GM12878 (cell line): ENCODE results near the gene UTP4. TPM values are rescaled to one million over a fixed set of nuclear protein-coding genes. Genes with fewer than 3 reads are reported as not detected.

Experiments used
- ASH2L ChIP-seq: fragments of 300-600, 200-600 bp; sonication (generic); IDR thresholded peaks from 2 replicates; pipeline ENCODE4 v1.6.1; 2017; ENCODE audit warnings: low read depth, mild to moderate bottlenecking, borderline replicate concordance
- ESRRA ChIP-seq: IDR thresholded peaks from 2 replicates; pipeline ENCODE4 v1.6.1; 2012; ENCODE audit warnings: mild to moderate bottlenecking, low read length, improper control_type of control experiment
- MYB ChIP-seq: fragments of 150-350 bp; IDR thresholded peaks from 2 replicates; pipeline ENCODE4 v1.6.1; 2014; ENCODE audit warnings: mild to moderate bottlenecking, low read depth, low read length, borderline replicate concordance
- NFYB ChIP-seq: IDR thresholded peaks from 2 replicates; pipeline ENCODE4 v1.6.1; 2011; ENCODE audit warnings: low read depth, mild to moderate bottlenecking, low read length, improper control_type of control experiment, moderate library complexity; ENCODE audit not compliant: insufficient read depth
- POLR2A ChIP-seq: IDR thresholded peaks from 2 replicates; pipeline ENCODE4 v1.6.1; 2011; ENCODE audit warnings: low read depth, mild to moderate bottlenecking, low read length
- SPI1 ChIP-seq: IDR thresholded peaks from 2 replicates; pipeline ENCODE4 v1.6.1; 2011; ENCODE audit warnings: low read depth, mild to moderate bottlenecking, low read length, moderate library complexity, borderline replicate concordance; ENCODE audit not compliant: insufficient read depth
- polyA plus RNA-seq, 11 experiments: library from polyadenylated mRNA; depleted of rRNA in 4 of 11; unstranded in 6 of 11; stranded (reverse) in 5 of 11; fragments of >200 nt; fragmentation: Nextera tagmentation in 4 of 11; fragmentation: Illumina TruSeq in 1 of 11; extraction: Ambion mirVana in 4 of 11; extraction: Trizol in 1 of 11; gene quantifications; 1 replicate in 1 of 11; 2 replicates in 10 of 11; pipeline versions ENCODE4 v1.2.1 to v1.2.3, GENCODE V29; 2011 to 2016; ENCODE audit warnings: inconsistent platforms in 2 of 11, missing spikeins in 2 of 11, low read depth in 1 of 11
- total RNA-seq, 4 experiments: library from RNA; depleted of rRNA in 3 of 4; stranded (reverse); fragments of >200 nt in 3 of 4; fragmentation: Illumina TruSeq in 1 of 4; extraction: Trizol in 1 of 4; gene quantifications; 2 replicates each; pipeline versions ENCODE4 v1.2.1 to v1.2.3, GENCODE V29; 2013 to 2021
- TF ChIP-seq, protein P1 (sequence below): fragments of 450-650 bp; IDR thresholded peaks from 2 replicates; pipeline ENCODE4 v1.6.1; 2016; ENCODE audit warnings: mild to moderate bottlenecking
- TF ChIP-seq, protein P2 (sequence below): fragments of 450-650 bp; IDR thresholded peaks from 2 replicates; pipeline ENCODE4 v1.6.1; 2017; ENCODE audit warnings: mild to moderate bottlenecking, low read depth, inconsistent platforms; ENCODE audit not compliant: poor library complexity, severe bottlenecking
- TF ChIP-seq, protein P3 (sequence below): fragments of 450-650 bp; IDR thresholded peaks from 2 replicates; pipeline ENCODE4 v1.6.1; 2016; ENCODE audit warnings: mild to moderate bottlenecking
- TF ChIP-seq, protein P4 (sequence below): IDR thresholded peaks from 2 replicates; pipeline ENCODE4 v1.6.1; 2011; ENCODE audit warnings: low read depth, mild to moderate bottlenecking, low read length, moderate library complexity, borderline replicate concordance; ENCODE audit errors: extremely low read depth

The UTP4 gene
- total and polyA plus RNA-seq, 10 of the 15 experiments (the other 5 are each of a cell fraction or from before 2014, with no cell fraction given) = 32.5 to 131 (median 84.0) TPM

DNA sequence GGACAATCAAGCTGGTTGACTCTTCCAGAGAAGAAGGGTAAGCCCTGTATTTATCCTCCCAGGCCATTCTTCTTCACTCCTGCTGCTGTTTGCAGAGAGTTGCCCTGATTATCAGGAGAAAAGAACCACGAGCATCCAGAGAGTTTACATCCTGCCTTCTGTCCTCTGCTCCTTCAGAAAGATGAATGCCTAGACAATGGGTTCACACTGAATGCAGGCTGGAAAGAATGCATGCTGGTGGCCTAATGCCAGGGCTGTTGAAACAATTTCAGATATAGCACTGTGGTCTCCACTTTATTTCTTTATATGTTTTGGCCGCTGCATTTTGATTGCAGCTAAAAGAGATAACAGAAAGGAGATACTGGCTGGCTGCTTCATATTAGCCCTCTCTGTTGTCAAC lies 48.2 kb upstream of the UTP4 start (continued):
- TF ChIP-seq, protein P1, sequence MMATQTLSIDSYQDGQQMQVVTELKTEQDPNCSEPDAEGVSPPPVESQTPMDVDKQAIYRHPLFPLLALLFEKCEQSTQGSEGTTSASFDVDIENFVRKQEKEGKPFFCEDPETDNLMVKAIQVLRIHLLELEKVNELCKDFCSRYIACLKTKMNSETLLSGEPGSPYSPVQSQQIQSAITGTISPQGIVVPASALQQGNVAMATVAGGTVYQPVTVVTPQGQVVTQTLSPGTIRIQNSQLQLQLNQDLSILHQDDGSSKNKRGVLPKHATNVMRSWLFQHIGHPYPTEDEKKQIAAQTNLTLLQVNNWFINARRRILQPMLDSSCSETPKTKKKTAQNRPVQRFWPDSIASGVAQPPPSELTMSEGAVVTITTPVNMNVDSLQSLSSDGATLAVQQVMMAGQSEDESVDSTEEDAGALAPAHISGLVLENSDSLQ = no peak
- TF ChIP-seq NFYB (no peak), MYB (no peak), ASH2L (no peak), ESRRA (no peak), POLR2A (no peak), SPI1 (no peak)
- TF ChIP-seq, protein P2, sequence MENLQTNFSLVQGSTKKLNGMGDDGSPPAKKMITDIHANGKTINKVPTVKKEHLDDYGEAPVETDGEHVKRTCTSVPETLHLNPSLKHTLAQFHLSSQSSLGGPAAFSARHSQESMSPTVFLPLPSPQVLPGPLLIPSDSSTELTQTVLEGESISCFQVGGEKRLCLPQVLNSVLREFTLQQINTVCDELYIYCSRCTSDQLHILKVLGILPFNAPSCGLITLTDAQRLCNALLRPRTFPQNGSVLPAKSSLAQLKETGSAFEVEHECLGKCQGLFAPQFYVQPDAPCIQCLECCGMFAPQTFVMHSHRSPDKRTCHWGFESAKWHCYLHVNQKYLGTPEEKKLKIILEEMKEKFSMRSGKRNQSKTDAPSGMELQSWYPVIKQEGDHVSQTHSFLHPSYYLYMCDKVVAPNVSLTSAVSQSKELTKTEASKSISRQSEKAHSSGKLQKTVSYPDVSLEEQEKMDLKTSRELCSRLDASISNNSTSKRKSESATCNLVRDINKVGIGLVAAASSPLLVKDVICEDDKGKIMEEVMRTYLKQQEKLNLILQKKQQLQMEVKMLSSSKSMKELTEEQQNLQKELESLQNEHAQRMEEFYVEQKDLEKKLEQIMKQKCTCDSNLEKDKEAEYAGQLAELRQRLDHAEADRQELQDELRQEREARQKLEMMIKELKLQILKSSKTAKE = no peak
- TF ChIP-seq, protein P3, sequence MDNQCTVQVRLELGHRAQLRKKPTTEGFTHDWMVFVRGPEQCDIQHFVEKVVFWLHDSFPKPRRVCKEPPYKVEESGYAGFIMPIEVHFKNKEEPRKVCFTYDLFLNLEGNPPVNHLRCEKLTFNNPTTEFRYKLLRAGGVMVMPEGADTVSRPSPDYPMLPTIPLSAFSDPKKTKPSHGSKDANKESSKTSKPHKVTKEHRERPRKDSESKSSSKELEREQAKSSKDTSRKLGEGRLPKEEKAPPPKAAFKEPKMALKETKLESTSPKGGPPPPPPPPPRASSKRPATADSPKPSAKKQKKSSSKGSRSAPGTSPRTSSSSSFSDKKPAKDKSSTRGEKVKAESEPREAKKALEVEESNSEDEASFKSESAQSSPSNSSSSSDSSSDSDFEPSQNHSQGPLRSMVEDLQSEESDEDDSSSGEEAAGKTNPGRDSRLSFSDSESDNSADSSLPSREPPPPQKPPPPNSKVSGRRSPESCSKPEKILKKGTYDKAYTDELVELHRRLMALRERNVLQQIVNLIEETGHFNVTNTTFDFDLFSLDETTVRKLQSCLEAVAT = no peak
- TF ChIP-seq, protein P4, sequence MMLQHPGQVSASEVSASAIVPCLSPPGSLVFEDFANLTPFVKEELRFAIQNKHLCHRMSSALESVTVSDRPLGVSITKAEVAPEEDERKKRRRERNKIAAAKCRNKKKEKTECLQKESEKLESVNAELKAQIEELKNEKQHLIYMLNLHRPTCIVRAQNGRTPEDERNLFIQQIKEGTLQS = no peak
